A549 (cell line): ENCODE results near the gene C1QTNF3. TPM values are rescaled to one million over a fixed set of nuclear protein-coding genes. Genes with fewer than 3 reads are reported as not detected.

ENCODE experiments used
- ATAC-seq, 2 experiments: fragments of 200-7000 bp in 1 of 2; fragments of >200 bp in 1 of 2; cut with Nextera tagmentation in 1 of 2; cut with Tn5 transposase in 1 of 2; 3 replicates each; pipeline versions ENCODE4 v1.8.0 to v1.9.1; 2018 to 2020; ENCODE audit warnings: mild to moderate bottlenecking in 1 of 2, moderate library complexity in 1 of 2
- CTCF ChIA-PET: fragments of 300-600 bp; sonication (Branson Sonifier 250); formaldehyde crosslinking; extraction: SDS; loops from one replicate; lab custom pipeline; 2021; ENCODE audit warnings: antibody characterized with exemption, inconsistent platforms; lab: Yijun Ruan, JAX
- POLR2A ChIA-PET: fragments of 350-600 bp; formaldehyde crosslinking; extraction: SDS; loops from one replicate; lab custom pipeline; 2021; ENCODE audit warnings: antibody characterized with exemption, inconsistent platforms; lab: Yijun Ruan, JAX
- DNase-seq, 2 experiments: peaks; one replicate each; pipeline versions ENCODE4 v3.0.0 to v3.0.0-alpha.2; 2011 to 2016; ENCODE audit warnings: low read depth in 1 of 2, low spot score in 1 of 2
- FAIRE-seq: peaks from 2 replicates; lab custom pipeline; 2011; peaks lifted over from hg19 to GRCh38; lab: Jason Lieb, UNC
- H3K27ac ChIP-seq, 2 experiments: fragments of >200 bp; sonication (Bioruptor Twin); formaldehyde crosslinking; 3 replicates each; pipeline ENCODE4 v1.5.1; 2016 to 2017
- H3K4me1 ChIP-seq: fragments of >200 bp; sonication (Bioruptor Twin); formaldehyde crosslinking; 3 replicates; pipeline ENCODE4 v1.6.1; 2016
- H3K4me2 ChIP-seq: fragments of >200 bp; sonication (Bioruptor Twin); formaldehyde crosslinking; 3 replicates; pipeline ENCODE4 v1.6.1; 2016
- H3K4me3 ChIP-seq: fragments of >200 bp; sonication (Bioruptor Twin); formaldehyde crosslinking; 3 replicates; pipeline ENCODE4 v1.5.1; 2016
- H3K9me3 ChIP-seq: fragments of >200 bp; sonication (Bioruptor Twin); formaldehyde crosslinking; 3 replicates; pipeline ENCODE4 v1.6.1; 2016
- BCL3 ChIP-seq: fragments of >200 bp; sonication (Bioruptor Twin); formaldehyde crosslinking; IDR thresholded peaks from 3 replicates; pipeline ENCODE4 v1.6.1; 2016
- CBX2 ChIP-seq: fragments of 200-600 bp; sonication (generic); IDR thresholded peaks from 2 replicates; pipeline ENCODE4 v1.6.1; 2016; ENCODE audit warnings: low read depth, mild to moderate bottlenecking, borderline replicate concordance
- CBX8 ChIP-seq: fragments of 200-600 bp; sonication (generic); IDR thresholded peaks from 2 replicates; pipeline ENCODE4 v1.6.1; 2016
- CEBPB ChIP-seq, 2 experiments: fragments of >200 bp in 1 of 2; sonication (Bioruptor Twin) in 1 of 2; formaldehyde crosslinking in 1 of 2; IDR thresholded peaks; 2 replicates each; pipeline ENCODE4 v1.6.1; 2012 to 2016
- CHD2 ChIP-seq: fragments of 150-350 bp; IDR thresholded peaks from 2 replicates; pipeline ENCODE4 v1.6.1; 2014; ENCODE audit warnings: low read length; ENCODE audit not compliant: partially characterized antibody
- CTCF ChIP-seq: fragments of >200 bp; sonication (Bioruptor Twin); formaldehyde crosslinking; IDR thresholded peaks from 3 replicates; pipeline ENCODE4 v1.5.1; 2016
- ELK1 ChIP-seq: fragments of 150-350 bp; IDR thresholded peaks from 2 replicates; pipeline ENCODE4 v1.6.1; 2014; ENCODE audit warnings: low read depth, mild to moderate bottlenecking, low read length
- FOSL2 ChIP-seq, 2 experiments: fragments of 450-650 bp in 1 of 2; fragments of >200 bp in 1 of 2; sonication (Bioruptor Twin) in 1 of 2; formaldehyde crosslinking; IDR thresholded peaks; 2 replicates each; pipeline versions ENCODE4 v1.5.0 to v1.6.1; 2016 to 2020; ENCODE audit warnings: mild to moderate bottlenecking in 1 of 2, moderate library complexity in 1 of 2
- HMGXB4 ChIP-seq: fragments of 250-450 bp; sonication (Bioruptor Pico); IDR thresholded peaks from 2 replicates; pipeline ENCODE4 v1.5.0; 2021; ENCODE audit warnings: mild to moderate bottlenecking, moderate library complexity, borderline replicate concordance
- HOXB13 ChIP-seq: fragments of 250-450 bp; sonication (Bioruptor Pico); IDR thresholded peaks from 2 replicates; pipeline ENCODE4 v1.5.0; 2020; ENCODE audit warnings: low read depth, mild to moderate bottlenecking, moderate library complexity
- JUN ChIP-seq, 2 experiments: fragments of >200 bp; sonication (Bioruptor Twin); formaldehyde crosslinking; IDR thresholded peaks; 2 replicates in 1 of 2; 3 replicates in 1 of 2; pipeline ENCODE4 v1.6.1; 2016 to 2017
- NFE2L2 ChIP-seq: fragments of 150-350 bp; conservative IDR thresholded peaks from 2 replicates; pipeline ENCODE4 v1.6.1; 2014; ENCODE audit warnings: low read length
- NPAS2 ChIP-seq: fragments of 250-450 bp; sonication (Bioruptor Pico); IDR thresholded peaks from 2 replicates; pipeline ENCODE4 v1.8.0; 2022; ENCODE audit warnings: mild to moderate bottlenecking, moderate library complexity, borderline replicate concordance
- NR3C1 ChIP-seq: fragments of >200 bp; sonication (Bioruptor Twin); formaldehyde crosslinking; IDR thresholded peaks from 3 replicates; pipeline ENCODE4 v1.6.1; 2017
- PHF8 ChIP-seq: fragments of 200-600 bp; sonication (generic); IDR thresholded peaks from 2 replicates; pipeline ENCODE4 v1.6.1; 2016; ENCODE audit warnings: low read depth, mild to moderate bottlenecking, antibody characterized with exemption, moderate library complexity, borderline replicate concordance
- POLR2A ChIP-seq: IDR thresholded peaks from 2 replicates; pipeline ENCODE4 v1.6.1; 2012; ENCODE audit warnings: mild to moderate bottlenecking, low read length
- RAD21 ChIP-seq, 2 experiments: fragments of >200 bp in 1 of 2; sonication (Bioruptor Twin) in 1 of 2; formaldehyde crosslinking in 1 of 2; IDR thresholded peaks in 1 of 2; conservative IDR thresholded peaks in 1 of 2; 2 replicates in 1 of 2; 3 replicates in 1 of 2; pipeline ENCODE4 v1.6.1; 2012 to 2018; ENCODE audit warnings: inconsistent platforms in 1 of 2
- RARB ChIP-seq: fragments of 250-450 bp; sonication (Bioruptor Pico); IDR thresholded peaks from 2 replicates; pipeline ENCODE4 v1.8.0; 2021; ENCODE audit warnings: mild to moderate bottlenecking, moderate library complexity
- RFX5 ChIP-seq: fragments of 450-650 bp; IDR thresholded peaks from 2 replicates; pipeline ENCODE4 v1.7.1; 2014; ENCODE audit warnings: antibody characterized with exemption, mild to moderate bottlenecking, moderate library complexity
- WGBS: methylation state at CpG from one replicate; pipeline ENCODE4 v1.1.6; 2017; ENCODE audit errors: missing lambda C conversion rate; 5-methylcytosine and 5-hydroxymethylcytosine counted together
- polyA plus RNA-seq, 4 experiments: library from polyadenylated mRNA; depleted of rRNA in 3 of 4; stranded (reverse); fragments of >200 nt; fragmentation: RNase III in 1 of 4; extraction: RNeasy Plus Mini Kit Qiagen cat#74134 plus additional on column Dnase treatment in 1 of 4; gene quantifications; 2 replicates in 3 of 4; 3 replicates in 1 of 4; pipeline ENCODE4 v1.2.3, GENCODE V29; 2011 to 2017

Gene C1QTNF3
- polyA plus RNA-seq, 2 of the 4 experiments (the other 2 are of a cell fraction), result 0.26 to 1.4 TPM

- 53% methylated on average over 7 of the region's 7 CpGs for WGBS
- CTCF ChIA-PET, result interaction anchor here (0.6 kb wide), 1 partner anchor 50 kb away, joined by 3 read pairs; no protein-coding TSS in a partner anchor
- no peaks in the 10 kb centered on the region for H3K9me3 ChIP-seq
- DNase-seq, result no peak
- H3K4me2 ChIP-seq, result no peak within 1 kb of the TSS
- no peak for ATAC-seq
- POLR2A ChIA-PET, result no interaction called here
- H3K4me3 ChIP-seq, result no peak within 1 kb of the TSS
- FAIRE-seq, result no peak
- TF ChIP-seq CTCF, result no peak
- TF ChIP-seq HOXB13 (CRISPR knock-in tag), result no peak
- TF ChIP-seq NFE2L2, result no peak
- no peak for TF ChIP-seq JUN (IDR thresholded peaks at IDR 0.05)
- no peak for TF ChIP-seq NPAS2 (CRISPR knock-in tag)
- TF ChIP-seq HMGXB4 (CRISPR knock-in tag), result no peak
- TF ChIP-seq POLR2A, result no peak
- no peak for TF ChIP-seq BCL3
- TF ChIP-seq RFX5, result no peak
- TF ChIP-seq RARB, result no peak
- TF ChIP-seq FOSL2 (IDR thresholded peaks at IDR 0.05), result no peak
- TF ChIP-seq FOSL2 (CRISPR knock-in tag; IDR thresholded peaks at IDR 0.05), result no peak
- no peak for TF ChIP-seq NR3C1
- TF ChIP-seq RAD21 (conservative IDR thresholded peaks at IDR 0.05 in 1 of 2, IDR thresholded peaks at IDR 0.05 in 1 of 2), result no peak
- TF ChIP-seq PHF8, result no peak
- TF ChIP-seq CBX8, result no peak
- TF ChIP-seq CEBPB (IDR thresholded peaks at IDR 0.05), result no peak
- no peak for TF ChIP-seq CHD2
- no peak for TF ChIP-seq CBX2
- TF ChIP-seq, all 56 proteins: peak for 0
- Histone ChIP-seq H3K27ac (no peak within 1 kb of the TSS), H3K4me1 (no peaks in the 10 kb centered on the region)
Measured at GRCh38 chr5:33984671-33985124, 58.3 kb downstream of the C1QTNF3 start, which contains the start of gene SLC45A2. SLC45A2 (minus strand) TSS chr5:33984693; CDS start chr5:33984583, 110 bp downstream.

GRCh38 chr5:33984178-33984577, 58.8 kb downstream of the C1QTNF3 start:
- ATAC-seq (peak in 1 of 2 experiments; percentile 39; a peak in 1 of 6 replicates), FAIRE-seq (no peak), DNase-seq (no peak)
- TF ChIP-seq ELK1 (no peak), POLR2A (0 out of 2 replicates have a peak, but pooled peaks have one; percentile 16), NR3C1 (no peak)
- Histone ChIP-seq H3K9me3 (no peaks in the 10 kb centered on the region), H3K4me1 (no peaks in the 10 kb centered on the region), H3K4me3 (no peak overlapping the region), H3K4me2 (no peak overlapping the region), H3K27ac (no peak overlapping the region)
- ChIA-PET CTCF (no interaction called here), POLR2A (interaction anchor here (1.5 kb wide), 1 partner anchor 24 kb away, joined by 4 read pairs; the partner anchor contains the start of gene AMACR)
- WGBS, result 66% methylated on average over 9 of the region's 15 CpGs
